GM19328 (cell line): ENCODE results near the gene ALDH2.
"Not testable (repeated sequence)": the region's sequence is repeated elsewhere in the genome, so short reads cannot be mapped to it uniquely, and the experiment has no call there.

Source experiments
- ATAC-seq: cut with Tn5 transposase; IDR thresholded peaks from one replicate; pipeline ENCODE4 v1.9.1; 2021; ENCODE audit warnings: mild to moderate bottlenecking, moderate library complexity; ENCODE audit not compliant: unreplicated experiment

The ALDH2 gene

GRCh38 chr12:111758120-111758561 is 8.6 kb upstream of the ALDH2 start:
- no peak for ATAC-seq

- no peak for ATAC-seq
Observed at GRCh38 chr12:111759271-111759670, 7.5 kb upstream of the ALDH2 start.

DNA sequence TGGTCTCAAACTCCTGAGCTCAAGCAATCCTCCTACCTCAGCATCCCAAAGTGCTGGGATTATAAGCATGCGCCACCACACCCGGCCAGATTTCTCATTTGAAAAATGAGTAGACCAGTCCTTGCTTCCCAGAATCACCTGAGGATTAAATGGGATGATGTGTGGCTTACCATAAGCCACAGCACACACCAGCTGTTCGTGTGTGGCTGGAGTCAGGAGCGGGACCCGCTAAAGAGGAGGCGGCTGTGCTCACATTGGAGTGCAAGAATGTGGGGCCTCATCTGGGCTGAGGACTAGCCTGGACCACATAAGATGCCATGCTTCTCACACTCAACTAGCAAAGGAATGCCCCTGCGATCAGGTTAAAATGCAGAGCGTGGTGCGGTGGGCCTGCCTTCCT is 6.7 kb upstream of the ALDH2 start:
- ATAC-seq: no peak

DNA sequence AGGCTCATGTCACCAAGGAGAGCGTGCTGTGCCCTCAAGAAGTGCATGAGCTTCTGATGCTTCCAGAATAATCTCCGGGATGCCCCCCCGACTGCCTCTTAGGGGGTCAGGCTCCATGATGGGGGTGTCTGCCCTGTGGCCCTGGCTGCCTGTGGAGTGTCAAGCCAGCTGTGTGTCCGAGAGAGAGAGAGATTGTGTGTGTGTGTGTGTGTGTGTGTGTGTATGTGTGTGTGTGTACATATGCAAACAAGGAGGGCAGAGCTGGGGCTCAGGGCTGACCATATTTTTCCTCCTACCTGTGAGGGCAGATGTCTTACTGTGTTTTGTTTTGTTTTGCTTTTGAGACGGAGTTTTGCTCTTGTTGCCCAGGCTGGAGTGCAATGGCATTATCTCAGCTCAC is 5.6 kb upstream of the ALDH2 start:
- ATAC-seq: no peak

DNA sequence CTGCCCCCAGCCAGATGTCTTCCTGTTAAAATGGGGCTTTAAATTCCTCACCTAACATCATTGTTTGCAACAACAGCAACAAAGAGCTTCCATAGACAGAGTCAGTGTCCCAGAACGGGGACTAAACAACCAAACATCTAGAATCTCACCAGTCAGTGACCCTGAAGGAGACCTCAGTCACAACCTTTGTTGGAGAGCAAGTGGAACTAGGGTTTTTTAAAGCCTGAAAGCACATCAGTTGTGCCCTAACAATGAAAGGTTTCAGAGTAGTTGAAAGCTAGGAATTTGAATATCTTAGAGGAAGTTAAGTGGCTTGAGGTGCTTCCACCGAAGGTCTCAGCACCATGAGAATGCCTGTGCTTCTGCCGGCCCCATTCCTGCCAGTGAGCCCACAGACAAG is 5.0 kb upstream of the ALDH2 start:
- ATAC-seq: no peak

- ATAC-seq: not testable (repeated sequence)
Observed at GRCh38 chr12:111763552-111763951, 3.2 kb upstream of the ALDH2 start.

- ATAC-seq: no peak
Observed at GRCh38 chr12:111764120-111764821, 2.5 kb upstream of the ALDH2 start.

- no peak for ATAC-seq
Observed at GRCh38 chr12:111767362-111768158, 827 bp downstream of the ALDH2 start.

DNA sequence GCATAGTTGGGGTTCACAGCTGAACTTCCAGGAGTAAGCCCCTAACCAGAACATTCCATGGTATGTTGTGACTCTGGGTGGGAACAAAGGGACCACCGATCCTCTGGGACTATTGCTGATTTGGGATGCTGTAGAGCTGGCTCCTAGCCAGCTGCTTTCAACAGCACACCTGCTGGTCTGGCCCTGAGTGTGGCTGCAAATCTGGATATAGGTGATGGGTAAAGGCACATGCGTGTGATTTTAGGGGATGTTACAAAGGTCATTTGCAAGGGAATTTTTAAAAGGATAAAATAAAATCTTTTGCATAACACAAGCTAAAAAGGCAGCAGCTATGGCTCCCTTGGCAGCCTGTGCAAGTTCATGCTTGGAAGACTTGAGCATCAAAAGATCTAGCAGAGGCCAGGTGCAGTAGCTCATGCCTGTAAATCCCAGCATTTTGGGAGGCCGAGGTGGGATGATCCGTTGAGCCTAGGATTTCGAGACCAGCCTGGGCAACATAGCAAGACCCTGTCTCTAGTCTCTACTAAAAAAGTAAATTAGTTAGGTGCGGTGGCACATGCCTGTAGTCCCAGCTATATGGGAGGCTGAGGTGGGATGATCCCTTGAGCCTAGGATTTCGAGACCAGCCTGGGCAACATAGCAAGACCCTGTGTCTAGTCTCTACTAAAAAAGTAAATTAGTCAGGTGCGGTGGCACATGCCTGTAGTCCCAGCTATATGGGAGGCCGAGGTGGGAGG is 1.6 kb downstream of the ALDH2 start:
- ATAC-seq: no peak

GRCh38 chr12:111769599-111769998 is 2.9 kb downstream of the ALDH2 start:
- no peak for ATAC-seq

DNA sequence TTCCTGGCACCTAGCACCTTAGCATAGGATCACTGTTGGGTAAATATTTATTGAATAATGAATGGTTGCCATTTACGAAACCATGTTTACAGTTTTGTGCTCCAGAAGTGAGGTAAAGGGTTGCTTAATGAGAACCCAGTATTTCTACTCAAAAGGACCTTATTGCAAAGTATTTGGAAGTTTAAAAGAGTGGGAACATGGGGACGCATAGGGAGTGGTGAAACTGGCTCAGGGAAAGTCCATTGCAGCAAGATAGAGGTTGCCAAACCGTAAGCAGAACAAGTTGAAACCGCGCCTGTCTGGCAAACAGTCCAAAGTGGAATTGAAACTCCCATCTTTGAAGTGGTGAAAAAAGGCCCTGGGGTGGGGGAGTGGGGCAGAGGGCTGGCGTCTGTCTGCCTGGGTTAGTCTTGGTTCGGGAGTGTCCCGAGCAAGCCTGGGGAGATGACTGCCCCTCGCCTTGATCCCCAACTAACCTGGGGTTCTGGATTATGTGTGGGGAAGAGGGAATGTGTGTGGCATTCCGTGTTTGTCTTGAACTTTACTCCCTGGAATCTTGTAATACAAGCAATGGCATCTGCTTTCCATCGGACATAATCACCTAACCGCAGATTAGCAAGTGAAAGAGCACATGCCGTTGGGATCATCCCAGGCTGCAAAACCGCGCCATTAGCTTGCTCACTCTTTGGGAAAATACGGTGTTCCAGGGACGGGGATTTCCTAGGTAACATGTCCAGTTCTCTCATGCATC is 7.2 kb downstream of the ALDH2 start:
- no peak for ATAC-seq

- ATAC-seq: no peak
Observed at GRCh38 chr12:111775205-111776193, 8.8 kb downstream of the ALDH2 start.

- no peak for ATAC-seq
Observed at GRCh38 chr12:111776836-111777344, 10.2 kb downstream of the ALDH2 start.

- ATAC-seq: no peak
Observed at GRCh38 chr12:111777345-111778045, 10.8 kb downstream of the ALDH2 start.

DNA sequence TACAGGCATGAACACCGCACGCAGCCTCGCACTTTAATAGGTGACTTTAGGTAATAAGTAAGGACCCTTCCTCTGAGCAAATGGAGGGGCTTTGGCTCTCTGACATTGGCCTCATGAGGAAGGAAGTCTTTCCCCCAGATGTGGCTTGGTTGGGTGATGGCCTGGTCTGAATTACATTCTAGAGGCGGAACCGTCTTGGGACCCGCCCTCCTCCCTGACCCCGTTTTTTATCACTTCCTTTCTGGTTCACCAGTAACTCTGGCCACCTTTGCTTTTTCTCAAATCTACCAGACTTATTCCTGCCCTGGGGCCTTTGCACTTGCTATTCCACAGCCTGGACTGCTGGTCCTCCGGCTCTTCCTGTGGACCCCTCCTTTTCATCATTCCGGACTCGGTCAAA is 13.4 kb downstream of the ALDH2 start:
- ATAC-seq: no peak

DNA sequence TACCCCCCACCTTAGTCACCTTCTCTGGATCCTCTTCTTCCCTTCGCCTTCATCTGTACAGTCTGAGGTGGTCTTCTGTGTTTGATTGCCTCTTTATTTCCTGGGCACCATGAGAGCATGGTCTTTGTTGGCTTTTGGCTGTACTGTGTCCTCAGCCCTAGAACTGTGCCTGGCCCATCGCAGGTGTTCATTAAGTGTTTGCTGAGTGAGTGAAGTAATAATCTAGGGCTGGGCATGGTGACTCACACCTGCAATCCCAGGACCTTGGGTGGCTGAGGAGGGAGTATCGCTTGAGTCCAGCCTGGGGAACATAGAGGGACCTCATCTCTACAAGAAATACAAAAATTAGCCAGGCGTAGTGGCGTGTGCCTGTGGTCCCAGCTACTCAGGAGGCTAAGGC is 13.9 kb downstream of the ALDH2 start:
- no peak for ATAC-seq

DNA sequence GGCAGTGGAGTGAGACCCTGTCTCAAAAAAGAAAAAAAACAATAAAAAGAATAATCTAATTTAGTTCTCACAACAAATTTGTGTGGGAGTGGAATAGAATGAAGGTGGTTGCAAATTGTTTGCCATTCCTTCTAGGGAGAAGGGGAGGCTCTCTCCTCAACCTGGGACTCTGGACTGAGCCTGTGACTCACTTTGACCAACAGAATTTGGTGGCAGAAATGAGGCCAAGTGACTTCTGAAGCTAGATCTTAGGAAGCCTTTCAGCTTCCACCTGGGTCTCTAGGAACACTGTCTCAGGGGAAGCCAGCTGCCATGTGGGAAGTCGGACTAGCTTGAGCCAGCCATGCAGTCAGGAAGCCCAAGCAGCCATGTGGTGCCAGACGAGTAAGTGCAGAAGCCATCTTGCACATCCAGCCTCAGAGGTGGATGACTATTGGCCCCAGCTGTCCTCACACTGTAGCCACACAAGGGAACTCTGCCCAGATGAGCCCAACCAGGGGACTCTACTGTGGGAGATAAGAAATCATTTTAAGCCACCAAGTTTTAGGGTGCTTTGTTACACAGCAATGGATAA is 14.4 kb downstream of the ALDH2 start:
- no peak for ATAC-seq

GRCh38 chr12:111783046-111783445 is 16.3 kb downstream of the ALDH2 start:
- no peak for ATAC-seq

GRCh38 chr12:111784953-111785352 is 18.2 kb downstream of the ALDH2 start:
- ATAC-seq: no peak
